Measurements from ENCODE around the gene EPHA8.

Gene EPHA8

GRCh38 chr1:22601610-22602009 lies 38.3 kb downstream of the EPHA8 start:
- no peak overlapping the region for H3K4me3 ChIP-seq (ENCODE audit: low read depth, low read length)
- no peak for DNase-seq (ENCODE audit: low read depth)
- TF ChIP-seq CTCF (IDR thresholded peaks at IDR 0.05; ENCODE audit: insufficient read depth, low read depth, low read length, missing control alignments) = no peak

GRCh38 chr1:22602060-22602740 lies 38.9 kb downstream of the EPHA8 start:
- DNase-seq (ENCODE audit: low read depth) = no peak
- no peak overlapping the region for H3K4me3 ChIP-seq (ENCODE audit: low read depth, low read length)
- no peak for TF ChIP-seq CTCF (IDR thresholded peaks at IDR 0.05; ENCODE audit: insufficient read depth, low read depth, low read length, missing control alignments)

GRCh38 chr1:22606161-22606560 lies 42.9 kb downstream of the EPHA8 start:
- no peak overlapping the region for H3K4me3 ChIP-seq (ENCODE audit: low read depth, low read length)
- no peak for TF ChIP-seq CTCF (IDR thresholded peaks at IDR 0.05; ENCODE audit: insufficient read depth, low read depth, low read length, missing control alignments)
- no peak for DNase-seq (ENCODE audit: low read depth)

GRCh38 chr1:22607154-22607553 lies 43.9 kb downstream of the EPHA8 start:
- no peak for TF ChIP-seq CTCF (IDR thresholded peaks at IDR 0.05; ENCODE audit: insufficient read depth, low read depth, low read length, missing control alignments)
- H3K4me3 ChIP-seq (ENCODE audit: low read depth, low read length) = no peak overlapping the region
- DNase-seq (ENCODE audit: low read depth) = no peak

- no peak overlapping the region for H3K4me3 ChIP-seq (ENCODE audit: low read depth, low read length)
- DNase-seq (ENCODE audit: low read depth) = no peak
- TF ChIP-seq CTCF (IDR thresholded peaks at IDR 0.05; ENCODE audit: insufficient read depth, low read depth, low read length, missing control alignments) = no peak
Measured at GRCh38 chr1:22608361-22608760, 45.1 kb downstream of the EPHA8 start.

DNA sequence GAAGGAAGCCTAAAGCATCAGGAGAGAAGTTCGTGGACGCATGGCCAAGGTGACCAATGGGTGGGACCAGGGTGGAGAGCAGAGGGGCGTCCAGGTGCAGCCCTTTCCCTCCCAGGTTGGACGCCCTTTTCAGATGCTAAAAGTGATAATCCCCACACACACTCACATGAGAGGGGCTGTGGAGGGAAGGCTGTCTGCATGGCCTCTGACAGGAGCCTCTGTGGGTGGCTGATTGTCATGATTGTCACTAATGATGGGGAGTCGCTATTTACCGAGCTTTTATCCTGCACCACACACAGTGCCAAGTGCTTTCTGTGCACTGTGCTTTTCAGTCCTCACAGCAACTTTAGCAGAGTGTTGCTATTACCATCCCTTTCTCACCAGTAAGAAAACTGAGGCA lies 46.0 kb downstream of the EPHA8 start:
- H3K4me3 ChIP-seq (ENCODE audit: low read depth, low read length) = no peak overlapping the region
- no peak for TF ChIP-seq CTCF (IDR thresholded peaks at IDR 0.05; ENCODE audit: insufficient read depth, low read depth, low read length, missing control alignments)
- no peak for DNase-seq (ENCODE audit: low read depth)

- no peak for TF ChIP-seq CTCF (IDR thresholded peaks at IDR 0.05; ENCODE audit: insufficient read depth, low read depth, low read length, missing control alignments)
- no peak overlapping the region for H3K4me3 ChIP-seq (ENCODE audit: low read depth, low read length)
- DNase-seq (ENCODE audit: low read depth) = peak; percentile 21
Measured at GRCh38 chr1:22611530-22611947, 48.2 kb downstream of the EPHA8 start.
